Cardiac muscle cell (in vitro differentiated cells and primary cell): ENCODE results near the gene NF1. TPM values are rescaled to one million over a fixed set of nuclear protein-coding genes. Genes with fewer than 3 reads are reported as not detected.

ENCODE experiments used
- DNase-seq, 2 donors: peaks; one replicate each; pipeline versions ENCODE4 v3.0.0 to v3.0.0-alpha.2; 2010 to 2017; ENCODE audit warnings: low read depth in 1 of 2, low spot score in 1 of 2
- H3K27ac ChIP-seq: fragments of 200-600 bp; sonication (generic); 2 replicates; pipeline ENCODE4 v1.5.1; 2016
- H3K27me3 ChIP-seq: fragments of 200-600 bp; sonication (generic); 2 replicates; pipeline ENCODE4 v1.6.0; 2016; ENCODE audit warnings: control low read depth
- H3K36me3 ChIP-seq: fragments of 200-600 bp; sonication (generic); 2 replicates; pipeline ENCODE4 v1.5.1; 2016; ENCODE audit warnings: control low read depth
- H3K4me1 ChIP-seq: fragments of 200-600 bp; sonication (generic); 2 replicates; pipeline ENCODE4 v1.8.1; 2017; ENCODE audit warnings: low read depth, mild to moderate bottlenecking, mixed run types
- H3K4me3 ChIP-seq: fragments of 200-600 bp; sonication (generic); 2 replicates; pipeline ENCODE4 v1.5.1; 2016; ENCODE audit warnings: mild to moderate bottlenecking
- H3K9me3 ChIP-seq: fragments of 200-600 bp; sonication (generic); 2 replicates; pipeline ENCODE4 v1.5.1; 2017; ENCODE audit warnings: low read depth, mild to moderate bottlenecking, control low read depth
- polyA plus RNA-seq: library from polyadenylated mRNA; unstranded; fragments of >200 nt; fragmentation: Nextera tagmentation; extraction: Ambion mirVana; gene quantifications from 2 replicates; pipeline ENCODE4 v1.2.1, GENCODE V29; 2016
- total RNA-seq: library from RNA; depleted of rRNA; stranded (reverse); fragments of >200 nt; gene quantifications from 2 replicates; pipeline ENCODE4 v1.2.3, GENCODE V29; 2016
- TF ChIP-seq, protein P1 (sequence below): IDR thresholded peaks from 2 replicates; pipeline ENCODE4 v1.5.1; 2012; ENCODE audit warnings: low read depth, mild to moderate bottlenecking, low read length

NF1 gene
- total and polyA plus RNA-seq, 2 experiments from 2014 or later: 17.7 to 32.9 TPM

GRCh38 chr17:31321966-31322365 is 227.2 kb downstream of the NF1 start:
- TF ChIP-seq, protein P1, sequence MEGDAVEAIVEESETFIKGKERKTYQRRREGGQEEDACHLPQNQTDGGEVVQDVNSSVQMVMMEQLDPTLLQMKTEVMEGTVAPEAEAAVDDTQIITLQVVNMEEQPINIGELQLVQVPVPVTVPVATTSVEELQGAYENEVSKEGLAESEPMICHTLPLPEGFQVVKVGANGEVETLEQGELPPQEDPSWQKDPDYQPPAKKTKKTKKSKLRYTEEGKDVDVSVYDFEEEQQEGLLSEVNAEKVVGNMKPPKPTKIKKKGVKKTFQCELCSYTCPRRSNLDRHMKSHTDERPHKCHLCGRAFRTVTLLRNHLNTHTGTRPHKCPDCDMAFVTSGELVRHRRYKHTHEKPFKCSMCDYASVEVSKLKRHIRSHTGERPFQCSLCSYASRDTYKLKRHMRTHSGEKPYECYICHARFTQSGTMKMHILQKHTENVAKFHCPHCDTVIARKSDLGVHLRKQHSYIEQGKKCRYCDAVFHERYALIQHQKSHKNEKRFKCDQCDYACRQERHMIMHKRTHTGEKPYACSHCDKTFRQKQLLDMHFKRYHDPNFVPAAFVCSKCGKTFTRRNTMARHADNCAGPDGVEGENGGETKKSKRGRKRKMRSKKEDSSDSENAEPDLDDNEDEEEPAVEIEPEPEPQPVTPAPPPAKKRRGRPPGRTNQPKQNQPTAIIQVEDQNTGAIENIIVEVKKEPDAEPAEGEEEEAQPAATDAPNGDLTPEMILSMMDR: no peak
- Histone ChIP-seq H3K27me3 (no peaks in the 10 kb centered on the region), H3K4me3 (no peak overlapping the region), H3K27ac (no peak overlapping the region), H3K4me1 (no peaks in the 10 kb centered on the region), H3K9me3 (no peaks in the 10 kb centered on the region), H3K36me3 (peaks cover 9% of the 10 kb centered on the region)
- DNase-seq: no peak

DNA sequence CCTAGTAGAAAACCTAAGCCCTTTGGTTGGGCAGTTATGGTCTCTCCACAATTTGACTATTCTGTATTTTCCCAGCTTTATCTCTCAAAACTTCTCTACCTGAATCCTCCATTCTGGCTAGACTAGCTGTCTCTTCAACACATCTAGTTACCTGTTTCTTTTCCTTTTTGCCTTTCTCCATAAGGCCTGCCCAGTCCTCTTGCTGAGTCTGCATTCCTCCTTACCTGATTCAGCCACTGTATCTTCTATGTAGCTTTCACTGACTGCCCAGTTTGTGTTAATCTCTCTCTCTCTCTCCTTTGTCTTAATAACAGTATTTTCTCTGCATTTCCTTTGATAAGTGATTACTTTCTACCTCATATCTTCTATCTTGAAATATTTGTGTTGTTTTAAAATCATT is 228.8 kb downstream of the NF1 start:
- no peaks in the 10 kb centered on the region for H3K4me1 ChIP-seq
- H3K4me3 ChIP-seq: no peak overlapping the region
- no peak for DNase-seq
- H3K27me3 ChIP-seq: no peaks in the 10 kb centered on the region
- H3K36me3 ChIP-seq: peaks cover 20% of the 10 kb centered on the region
- H3K9me3 ChIP-seq: no peaks in the 10 kb centered on the region
- TF ChIP-seq, protein P1: no peak
- H3K27ac ChIP-seq: no peak overlapping the region

GRCh38 chr17:31327534-31328159 is 232.9 kb downstream of the NF1 start:
- H3K4me3 ChIP-seq: no peak overlapping the region
- peaks cover 20% of the 10 kb centered on the region for H3K36me3 ChIP-seq
- no peak overlapping the region for H3K27ac ChIP-seq
- no peaks in the 10 kb centered on the region for H3K9me3 ChIP-seq
- H3K27me3 ChIP-seq: no peaks in the 10 kb centered on the region
- DNase-seq: peak in 1 of 2 donors; percentile 87
- H3K4me1 ChIP-seq: no peaks in the 10 kb centered on the region
- TF ChIP-seq, protein P1: no peak

DNA sequence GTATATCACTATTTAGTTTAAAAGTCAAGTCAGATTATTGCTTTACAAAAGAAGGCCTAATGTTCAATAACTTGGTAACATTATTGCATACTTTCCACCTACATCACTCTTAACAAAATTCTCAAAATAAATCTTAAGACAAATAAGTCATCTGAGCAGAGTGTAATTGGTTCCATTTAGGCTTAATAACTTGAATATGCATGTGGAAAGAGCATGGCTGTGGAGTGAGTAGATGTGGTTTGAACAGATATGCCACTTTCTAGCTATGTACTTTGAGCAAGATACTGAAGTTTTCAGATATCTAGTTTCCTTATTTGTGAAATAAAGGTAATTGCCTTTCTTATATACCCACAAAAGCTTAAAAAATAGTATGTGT is 233.4 kb downstream of the NF1 start:
- peak in 1 of 2 donors; percentile 52 for DNase-seq
- Histone ChIP-seq H3K4me1 (no peaks in the 10 kb centered on the region), H3K9me3 (no peaks in the 10 kb centered on the region), H3K27ac (no peak overlapping the region), H3K4me3 (no peak overlapping the region), H3K27me3 (no peaks in the 10 kb centered on the region), H3K36me3 (peaks cover 20% of the 10 kb centered on the region)
- TF ChIP-seq, protein P1: no peak

DNA sequence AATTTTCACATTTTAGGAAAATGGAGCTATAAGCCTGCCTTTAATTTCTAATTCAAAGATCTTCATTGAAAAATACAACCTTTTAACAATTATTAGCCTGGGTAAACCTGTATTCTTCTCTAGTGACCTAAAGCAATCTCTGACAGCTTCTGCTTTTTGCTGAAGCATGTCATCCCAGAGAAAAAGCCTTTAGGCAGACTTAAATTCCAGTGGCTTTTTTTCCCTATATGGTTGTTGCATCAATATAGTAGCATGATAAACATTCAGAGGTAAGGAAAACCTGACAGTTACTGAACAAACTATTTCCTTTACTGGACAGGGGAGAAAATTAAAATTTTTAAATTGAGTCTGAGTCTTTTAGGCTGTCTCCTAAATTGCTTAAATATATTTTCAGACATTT is 234.4 kb downstream of the NF1 start:
- no peak overlapping the region for H3K27ac ChIP-seq
- DNase-seq: no peak
- no peaks in the 10 kb centered on the region for H3K27me3 ChIP-seq
- H3K36me3 ChIP-seq: peaks cover 20% of the 10 kb centered on the region
- TF ChIP-seq, protein P1: no peak
- H3K4me3 ChIP-seq: no peak overlapping the region
- H3K4me1 ChIP-seq: no peaks in the 10 kb centered on the region
- no peaks in the 10 kb centered on the region for H3K9me3 ChIP-seq
